MM.1S (cell line): ENCODE data around the gene MT1F.

Experiments
- EZH2 ChIP-seq: fragments of 300-600 bp; sonication (generic); optimal IDR thresholded peaks from 2 replicates; pipeline ENCODE3; 2017; ENCODE audit warnings: low read depth, mild to moderate bottlenecking, antibody characterized with exemption, low read length, mixed read lengths
- TF ChIP-seq, protein P1 (sequence below): fragments of 300-600 bp; sonication (generic); IDR thresholded peaks from 2 replicates; pipeline ENCODE4 v1.5.1; 2016; ENCODE audit warnings: antibody characterized with exemption, low read length, mixed read lengths

DNA sequence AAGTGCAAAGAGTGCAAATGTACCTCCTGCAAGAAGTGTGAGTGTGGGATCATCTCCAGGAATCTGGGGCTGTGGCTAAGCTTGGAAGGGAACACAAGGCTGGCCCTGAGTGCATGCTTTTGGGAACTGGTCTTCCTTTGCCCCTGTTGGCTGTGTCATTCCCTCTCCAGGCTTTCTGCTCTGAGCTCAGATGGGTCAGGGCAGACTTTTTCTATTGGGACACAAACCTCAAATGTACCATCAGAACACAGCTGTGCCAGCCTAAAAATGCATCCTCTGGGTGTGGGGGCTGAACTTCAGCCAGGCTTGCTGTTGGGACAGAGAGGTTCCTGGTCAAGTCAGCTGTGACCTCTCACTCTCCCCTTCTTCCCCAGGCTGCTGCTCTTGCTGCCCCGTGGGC is 5.2 kb upstream of the MT1F start:
- TF ChIP-seq, protein P1, sequence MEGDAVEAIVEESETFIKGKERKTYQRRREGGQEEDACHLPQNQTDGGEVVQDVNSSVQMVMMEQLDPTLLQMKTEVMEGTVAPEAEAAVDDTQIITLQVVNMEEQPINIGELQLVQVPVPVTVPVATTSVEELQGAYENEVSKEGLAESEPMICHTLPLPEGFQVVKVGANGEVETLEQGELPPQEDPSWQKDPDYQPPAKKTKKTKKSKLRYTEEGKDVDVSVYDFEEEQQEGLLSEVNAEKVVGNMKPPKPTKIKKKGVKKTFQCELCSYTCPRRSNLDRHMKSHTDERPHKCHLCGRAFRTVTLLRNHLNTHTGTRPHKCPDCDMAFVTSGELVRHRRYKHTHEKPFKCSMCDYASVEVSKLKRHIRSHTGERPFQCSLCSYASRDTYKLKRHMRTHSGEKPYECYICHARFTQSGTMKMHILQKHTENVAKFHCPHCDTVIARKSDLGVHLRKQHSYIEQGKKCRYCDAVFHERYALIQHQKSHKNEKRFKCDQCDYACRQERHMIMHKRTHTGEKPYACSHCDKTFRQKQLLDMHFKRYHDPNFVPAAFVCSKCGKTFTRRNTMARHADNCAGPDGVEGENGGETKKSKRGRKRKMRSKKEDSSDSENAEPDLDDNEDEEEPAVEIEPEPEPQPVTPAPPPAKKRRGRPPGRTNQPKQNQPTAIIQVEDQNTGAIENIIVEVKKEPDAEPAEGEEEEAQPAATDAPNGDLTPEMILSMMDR = no peak
- TF ChIP-seq EZH2 = no peak
